ENCODE measurements around the gene CALN1. TPM values are rescaled to one million over a fixed set of nuclear protein-coding genes. Genes with fewer than 3 reads are reported as not detected.
"Not testable (repeated sequence)": the region's sequence is repeated elsewhere in the genome, so short reads cannot be mapped to it uniquely, and the experiment has no call there.

CALN1 gene
- total and polyA plus RNA-seq, 9 donors, result under 0.01 to 0.18 (median 0.13) TPM; not detected in 2

- 82 to 83% (median 83%) methylated on average over 3 of the region's 3 CpGs for WGBS, 3 donors
- intact Hi-C loops (cut with DNase I), result no loop called here
- no peak for DNase-seq
Measured at GRCh38 chr7:72386118-72386517, 26.0 kb downstream of the CALN1 start.

GRCh38 chr7:72362246-72362645 lies 49.9 kb downstream of the CALN1 start:
- 79 to 88% (median 81%) methylated on average over 4 of the region's 4 CpGs for WGBS, 3 donors
- Histone ChIP-seq H3K4me1 (ENCODE audit: insufficient read depth) (no peaks in the 10 kb centered on the region), H3K4me3 (no peak overlapping the region), H3K27me3 (no peaks in the 10 kb centered on the region), H3K36me3 (no peaks in the 10 kb centered on the region), H3K27ac (no peak overlapping the region), H3K9me3 (no peaks in the 10 kb centered on the region)
- intact Hi-C loops (cut with DNase I), result no loop called here
- TF ChIP-seq EP300 (IDR thresholded peaks at IDR 0.05) (no peak), POLR2A (IDR thresholded peaks at IDR 0.05) (no peak)
- TF ChIP-seq, protein P1, sequence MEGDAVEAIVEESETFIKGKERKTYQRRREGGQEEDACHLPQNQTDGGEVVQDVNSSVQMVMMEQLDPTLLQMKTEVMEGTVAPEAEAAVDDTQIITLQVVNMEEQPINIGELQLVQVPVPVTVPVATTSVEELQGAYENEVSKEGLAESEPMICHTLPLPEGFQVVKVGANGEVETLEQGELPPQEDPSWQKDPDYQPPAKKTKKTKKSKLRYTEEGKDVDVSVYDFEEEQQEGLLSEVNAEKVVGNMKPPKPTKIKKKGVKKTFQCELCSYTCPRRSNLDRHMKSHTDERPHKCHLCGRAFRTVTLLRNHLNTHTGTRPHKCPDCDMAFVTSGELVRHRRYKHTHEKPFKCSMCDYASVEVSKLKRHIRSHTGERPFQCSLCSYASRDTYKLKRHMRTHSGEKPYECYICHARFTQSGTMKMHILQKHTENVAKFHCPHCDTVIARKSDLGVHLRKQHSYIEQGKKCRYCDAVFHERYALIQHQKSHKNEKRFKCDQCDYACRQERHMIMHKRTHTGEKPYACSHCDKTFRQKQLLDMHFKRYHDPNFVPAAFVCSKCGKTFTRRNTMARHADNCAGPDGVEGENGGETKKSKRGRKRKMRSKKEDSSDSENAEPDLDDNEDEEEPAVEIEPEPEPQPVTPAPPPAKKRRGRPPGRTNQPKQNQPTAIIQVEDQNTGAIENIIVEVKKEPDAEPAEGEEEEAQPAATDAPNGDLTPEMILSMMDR (IDR thresholded peaks at IDR 0.05), result no peak
- no peak for DNase-seq

More at GRCh38 chr7:72386118-72386517, 26.0 kb downstream of the CALN1 start:
- H3K27ac ChIP-seq, result no peak overlapping the region
- H3K36me3 ChIP-seq, result no peaks in the 10 kb centered on the region
- TF ChIP-seq, protein P1 (IDR thresholded peaks at IDR 0.05), result no peak
- no peak for TF ChIP-seq EP300 (IDR thresholded peaks at IDR 0.05)
- TF ChIP-seq POLR2A (IDR thresholded peaks at IDR 0.05), result no peak
- no peaks in the 10 kb centered on the region for H3K4me1 ChIP-seq (ENCODE audit: insufficient read depth)
- no peaks in the 10 kb centered on the region for H3K9me3 ChIP-seq
- H3K4me3 ChIP-seq, result no peak overlapping the region
- H3K27me3 ChIP-seq, result no peaks in the 10 kb centered on the region

GRCh38 chr7:72345208-72345727 lies 66.9 kb downstream of the CALN1 start:
- Histone ChIP-seq H3K4me1 (ENCODE audit: insufficient read depth) (no peaks in the 10 kb centered on the region), H3K27me3 (no peaks in the 10 kb centered on the region), H3K4me3 (no peak overlapping the region), H3K36me3 (no peaks in the 10 kb centered on the region), H3K27ac (no peak overlapping the region), H3K9me3 (no peaks in the 10 kb centered on the region)
- 79 to 84% (median 83%) methylated on average over 1 of the region's 1 CpG for WGBS, 3 donors
- intact Hi-C loops (cut with DNase I), result no loop called here
- DNase-seq, result no peak
- no peak for TF ChIP-seq EP300 (IDR thresholded peaks at IDR 0.05)
- TF ChIP-seq POLR2A (IDR thresholded peaks at IDR 0.05), result no peak
- TF ChIP-seq, protein P1 (IDR thresholded peaks at IDR 0.05), result no peak

- Histone ChIP-seq H3K4me1 (ENCODE audit: insufficient read depth) (no peaks in the 10 kb centered on the region), H3K9me3 (no peaks in the 10 kb centered on the region), H3K27ac (no peak overlapping the region), H3K36me3 (no peaks in the 10 kb centered on the region), H3K4me3 (no peak overlapping the region), H3K27me3 (no peaks in the 10 kb centered on the region)
- intact Hi-C loops (cut with DNase I), result no loop called here
- WGBS, 3 donors, result 52 to 60% (median 57%) methylated on average over 3 of the region's 3 CpGs
- no peak for TF ChIP-seq EP300 (IDR thresholded peaks at IDR 0.05)
- TF ChIP-seq, protein P1 (IDR thresholded peaks at IDR 0.05), result no peak
- no peak for TF ChIP-seq POLR2A (IDR thresholded peaks at IDR 0.05)
- DNase-seq, result no peak
Measured at GRCh38 chr7:72343991-72344390, 68.1 kb downstream of the CALN1 start.

DNA sequence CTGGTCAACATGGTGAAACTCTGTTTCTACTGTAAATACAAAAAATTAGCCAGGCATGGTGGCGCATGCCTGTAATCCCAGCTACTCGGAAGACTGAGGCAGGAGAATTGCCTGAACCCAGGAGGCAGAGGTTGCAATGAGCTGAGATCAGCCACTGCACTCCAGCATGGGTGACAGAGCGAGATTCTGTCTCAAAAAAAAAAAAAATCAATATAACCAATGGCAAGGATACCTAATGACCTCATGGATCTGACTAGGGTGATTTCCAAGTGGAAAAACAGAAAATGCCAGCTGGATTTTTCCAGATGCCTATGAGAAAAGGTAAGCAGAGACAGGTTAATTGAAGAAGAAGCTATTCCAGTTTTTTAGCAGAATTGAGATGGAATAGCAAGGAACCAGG lies 68.8 kb downstream of the CALN1 start:
- H3K27me3 ChIP-seq; intact Hi-C loops (cut with DNase I); H3K4me1 ChIP-seq (ENCODE audit: insufficient read depth); H3K4me3 ChIP-seq; H3K27ac ChIP-seq; H3K36me3 ChIP-seq; H3K9me3 ChIP-seq; DNase-seq: not testable (repeated sequence)
- WGBS, 3 donors, result 80 to 87% (median 81%) methylated on average over 3 of the region's 3 CpGs

All from ovary (tissue), 9 donors.